Mononuclear cell (primary cell): Measurements from ENCODE around the gene LMO7. TPM values are rescaled to one million over a fixed set of nuclear protein-coding genes. Genes with fewer than 3 reads are reported as not detected.

Source experiments
- H3K27me3 ChIP-seq: 2 replicates; pipeline ENCODE4 v1.6.0; 2011; ENCODE audit warnings: low read length, control low read depth; ENCODE audit not compliant: insufficient read depth
- H3K4me1 ChIP-seq: 2 replicates; pipeline ENCODE4 v1.5.1; 2011; ENCODE audit warnings: mild to moderate bottlenecking, low read length, control low read depth; ENCODE audit not compliant: insufficient read depth
- H3K4me3 ChIP-seq: 2 replicates; pipeline ENCODE4 v1.5.1; 2011; ENCODE audit warnings: mild to moderate bottlenecking, low read length, moderate library complexity
- H3K9me3 ChIP-seq: 2 replicates; pipeline ENCODE4 v1.5.1; 2011; ENCODE audit warnings: low read depth, mild to moderate bottlenecking, control low read depth, low read length
- total RNA-seq: library from RNA; depleted of rRNA; stranded (reverse); fragments of >200 nt; gene quantifications from one replicate; pipeline ENCODE4 v1.2.3, GENCODE V29; 2012

LMO7 gene
- total RNA-seq, 1 donor = 18.4 TPM

- Histone ChIP-seq H3K4me1 (peaks cover 3% of the 10 kb centered on the region), H3K9me3 (no peaks in the 10 kb centered on the region), H3K27me3 (peaks cover 3% of the 10 kb centered on the region), H3K4me3 (no peak overlapping the region)
Measured at GRCh38 chr13:75881109-75881775, 245.1 kb downstream of the LMO7 start.

GRCh38 chr13:75882261-75882660 is 246.1 kb downstream of the LMO7 start:
- H3K4me1 ChIP-seq = no peaks in the 10 kb centered on the region
- H3K4me3 ChIP-seq = no peak overlapping the region
- no peaks in the 10 kb centered on the region for H3K27me3 ChIP-seq
- H3K9me3 ChIP-seq = no peaks in the 10 kb centered on the region

GRCh38 chr13:75889427-75889826 is 253.3 kb downstream of the LMO7 start:
- Histone ChIP-seq H3K4me1 (no peaks in the 10 kb centered on the region), H3K4me3 (no peak overlapping the region), H3K9me3 (no peaks in the 10 kb centered on the region), H3K27me3 (no peaks in the 10 kb centered on the region)

- no peaks in the 10 kb centered on the region for H3K27me3 ChIP-seq
- H3K9me3 ChIP-seq = no peaks in the 10 kb centered on the region
- H3K4me3 ChIP-seq = no peak overlapping the region
- H3K4me1 ChIP-seq = no peaks in the 10 kb centered on the region
Measured at GRCh38 chr13:75895168-75895567, 259.0 kb downstream of the LMO7 start.

GRCh38 chr13:75896271-75896670 is 260.1 kb downstream of the LMO7 start:
- Histone ChIP-seq H3K4me1 (no peaks in the 10 kb centered on the region), H3K9me3 (no peaks in the 10 kb centered on the region), H3K27me3 (no peaks in the 10 kb centered on the region), H3K4me3 (no peak overlapping the region)

- Histone ChIP-seq H3K27me3 (no peaks in the 10 kb centered on the region), H3K4me3 (no peak overlapping the region), H3K9me3 (no peaks in the 10 kb centered on the region), H3K4me1 (no peaks in the 10 kb centered on the region)
Measured at GRCh38 chr13:75897386-75897785, 261.3 kb downstream of the LMO7 start.

GRCh38 chr13:75901501-75901900 is 265.4 kb downstream of the LMO7 start:
- Histone ChIP-seq H3K9me3 (no peaks in the 10 kb centered on the region), H3K4me3 (no peak overlapping the region), H3K4me1 (no peaks in the 10 kb centered on the region)

GRCh38 chr13:75902166-75903104 is 266.3 kb downstream of the LMO7 start:
- Histone ChIP-seq H3K27me3 (no peaks in the 10 kb centered on the region), H3K9me3 (no peaks in the 10 kb centered on the region), H3K4me3 (no peak overlapping the region), H3K4me1 (no peaks in the 10 kb centered on the region)

More at GRCh38 chr13:75901501-75901900, 265.4 kb downstream of the LMO7 start:
- H3K27me3 ChIP-seq = no peaks in the 10 kb centered on the region

GRCh38 chr13:75904012-75904411 is 267.9 kb downstream of the LMO7 start:
- H3K27me3 ChIP-seq = no peaks in the 10 kb centered on the region
- H3K4me1 ChIP-seq = no peaks in the 10 kb centered on the region
- no peaks in the 10 kb centered on the region for H3K9me3 ChIP-seq
- no peak overlapping the region for H3K4me3 ChIP-seq

GRCh38 chr13:75906315-75906714 is 270.2 kb downstream of the LMO7 start:
- H3K9me3 ChIP-seq = no peaks in the 10 kb centered on the region
- H3K4me3 ChIP-seq = no peak overlapping the region
- no peaks in the 10 kb centered on the region for H3K4me1 ChIP-seq
- H3K27me3 ChIP-seq = no peaks in the 10 kb centered on the region

- H3K4me1 ChIP-seq = no peaks in the 10 kb centered on the region
- H3K9me3 ChIP-seq = no peaks in the 10 kb centered on the region
- no peaks in the 10 kb centered on the region for H3K27me3 ChIP-seq
- no peak overlapping the region for H3K4me3 ChIP-seq
Measured at GRCh38 chr13:75907044-75907443, 270.9 kb downstream of the LMO7 start.

GRCh38 chr13:75908141-75908540 is 272.0 kb downstream of the LMO7 start:
- no peak overlapping the region for H3K4me3 ChIP-seq
- no peaks in the 10 kb centered on the region for H3K9me3 ChIP-seq
- H3K4me1 ChIP-seq = no peaks in the 10 kb centered on the region
- no peaks in the 10 kb centered on the region for H3K27me3 ChIP-seq

Other genes with a start within 250 kb of the LMO7 start
- gene TBC1D4, start 154.2 kb upstream of the LMO7 start, total RNA-seq = 34.5 TPM
- gene COMMD6, start 98.5 kb upstream of the LMO7 start, total RNA-seq = 65.1 TPM
- 28.5 TPM for gene UCHL3, start 86.5 kb upstream of the LMO7 start, total RNA-seq